Astrocyte (in vitro differentiated cells and primary cell): ENCODE measurements around the gene OPCML. TPM values are rescaled to one million over a fixed set of nuclear protein-coding genes. Genes with fewer than 3 reads are reported as not detected.

Experiments
- DNase-seq: peaks from one replicate; pipeline ENCODE4 v3.0.0-alpha.2; 2010; ENCODE audit warnings: low read depth
- FAIRE-seq: peaks from 2 replicates; lab custom pipeline; 2011; peaks lifted over from hg19 to GRCh38; lab: Jason Lieb, UNC
- H2AFZ ChIP-seq: 2 replicates; pipeline ENCODE4 v1.6.0; 2012; ENCODE audit warnings: low read depth, low read length, inconsistent platforms
- H3K27ac ChIP-seq: 2 replicates; pipeline ENCODE4 v1.5.1; 2011; ENCODE audit warnings: low read depth, low read length, inconsistent platforms
- H3K27me3 ChIP-seq: 2 replicates; pipeline ENCODE4 v1.6.0; 2011; ENCODE audit warnings: low read length, inconsistent platforms; ENCODE audit not compliant: insufficient read depth
- H3K36me3 ChIP-seq: 2 replicates; pipeline ENCODE4 v1.5.1; 2011; ENCODE audit warnings: low read length, inconsistent platforms; ENCODE audit not compliant: insufficient read depth
- H3K4me1 ChIP-seq: 2 replicates; pipeline ENCODE4 v1.5.1; 2011; ENCODE audit warnings: low read length, inconsistent platforms; ENCODE audit not compliant: insufficient read depth
- H3K4me2 ChIP-seq: 2 replicates; pipeline ENCODE4 v1.6.0; 2012; ENCODE audit warnings: low read length, inconsistent platforms
- H3K4me3 ChIP-seq: 2 replicates; pipeline ENCODE4 v1.5.1; 2011; ENCODE audit warnings: low read depth, mild to moderate bottlenecking, low read length, inconsistent platforms; ENCODE audit not compliant: insufficient read depth
- H3K79me2 ChIP-seq: 2 replicates; pipeline ENCODE4 v1.6.0; 2012; ENCODE audit warnings: mild to moderate bottlenecking, low read length, inconsistent platforms; ENCODE audit not compliant: insufficient read depth
- H3K9ac ChIP-seq: 2 replicates; pipeline ENCODE4 v1.6.0; 2012; ENCODE audit warnings: mild to moderate bottlenecking, low read length, inconsistent platforms
- H3K9me3 ChIP-seq: 2 replicates; pipeline ENCODE4 v1.5.1; 2012; ENCODE audit warnings: low read depth, mild to moderate bottlenecking, low read length, inconsistent platforms; ENCODE audit not compliant: insufficient read depth
- H4K20me1 ChIP-seq: 2 replicates; pipeline ENCODE4 v1.6.0; 2012; ENCODE audit warnings: low read length, inconsistent platforms; ENCODE audit not compliant: insufficient read depth
- H3K27ac Mint-ChIP-seq: one replicate; pipeline ENCODE4 v1.8.0; 2021; ENCODE audit warnings: mild to moderate bottlenecking, mixed read lengths; ENCODE audit not compliant: unreplicated experiment
- H3K27me3 Mint-ChIP-seq: one replicate; pipeline ENCODE4 v1.8.0; 2021; ENCODE audit warnings: low read depth, mixed read lengths; ENCODE audit not compliant: unreplicated experiment
- H3K36me3 Mint-ChIP-seq: one replicate; pipeline ENCODE4 v1.8.0; 2021; ENCODE audit warnings: low read depth, mixed read lengths; ENCODE audit not compliant: unreplicated experiment
- H3K4me1 Mint-ChIP-seq: one replicate; pipeline ENCODE4 v1.8.0; 2021; ENCODE audit warnings: low read depth, mixed read lengths; ENCODE audit not compliant: unreplicated experiment
- H3K4me3 Mint-ChIP-seq: one replicate; pipeline ENCODE4 v1.8.0; 2021; ENCODE audit warnings: mild to moderate bottlenecking, moderate library complexity, mixed read lengths; ENCODE audit not compliant: unreplicated experiment
- H3K9me3 Mint-ChIP-seq: one replicate; pipeline ENCODE4 v1.8.0; 2021; ENCODE audit warnings: mild to moderate bottlenecking, mixed read lengths; ENCODE audit not compliant: unreplicated experiment
- CTCF ChIP-seq: IDR thresholded peaks from 2 replicates; pipeline ENCODE4 v1.5.1; 2011; ENCODE audit warnings: low read depth, mild to moderate bottlenecking, inconsistent platforms, low read length, moderate library complexity; ENCODE audit not compliant: insufficient read depth
- EZH2 ChIP-seq: IDR thresholded peaks from 2 replicates; pipeline ENCODE4 v1.6.1; 2012; ENCODE audit warnings: mild to moderate bottlenecking, low read length, inconsistent platforms; ENCODE audit not compliant: insufficient read depth
- total RNA-seq: library from RNA; stranded (reverse); gene quantifications from 2 replicates; pipeline ENCODE4 v1.2.1, GENCODE V29; 2021

The OPCML gene
- total RNA-seq, 1 donor from 2014 or later: 7.9 TPM

GRCh38 chr11:133318221-133318620 is 214.1 kb downstream of the OPCML start:
- H3K4me2 ChIP-seq: no peak overlapping the region
- H3K9me3 ChIP-seq: no peaks in the 10 kb centered on the region
- H3K27ac ChIP-seq: no peak overlapping the region
- Mint-ChIP-seq H3K4me3 (no peak overlapping the region), H3K4me1 (no peaks in the 10 kb centered on the region), H3K36me3 (no peaks in the 10 kb centered on the region), H3K27ac (no peak overlapping the region), H3K27me3 (no peaks in the 10 kb centered on the region), H3K9me3 (no peaks in the 10 kb centered on the region)
- TF ChIP-seq EZH2: no peak
- TF ChIP-seq CTCF: no peak
- no peak for FAIRE-seq
- DNase-seq: no peak
- no peaks in the 10 kb centered on the region for H3K27me3 ChIP-seq
- H3K79me2 ChIP-seq: no peaks in the 10 kb centered on the region
- H2AFZ ChIP-seq: no peak overlapping the region
- H3K4me3 ChIP-seq: no peak overlapping the region
- no peaks in the 10 kb centered on the region for H3K36me3 ChIP-seq
- no peak overlapping the region for H3K9ac ChIP-seq
- no peaks in the 10 kb centered on the region for H4K20me1 ChIP-seq
- no peaks in the 10 kb centered on the region for H3K4me1 ChIP-seq

DNA sequence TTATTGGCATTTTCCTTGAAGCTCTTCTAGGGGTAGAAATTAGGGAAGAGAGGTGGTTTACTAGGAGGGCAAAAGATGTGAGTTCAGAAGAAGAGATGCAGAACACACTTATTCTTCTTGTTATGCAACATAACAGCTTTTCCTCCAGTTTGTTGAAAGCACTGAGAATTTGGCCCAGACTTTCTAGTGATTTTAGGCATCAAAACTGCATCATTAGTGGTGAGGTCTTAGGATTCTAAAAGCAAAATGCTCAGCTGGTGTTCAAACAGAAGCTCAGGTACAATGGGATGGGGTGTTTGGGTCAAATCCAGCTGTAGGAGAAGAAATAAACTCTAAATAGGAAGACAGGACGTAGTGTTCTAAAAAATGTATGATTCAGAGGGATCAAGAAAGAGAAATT is 221.1 kb downstream of the OPCML start:
- FAIRE-seq (no peak), DNase-seq (no peak)
- H3K9me3 ChIP-seq: peaks cover 5% of the 10 kb centered on the region
- no peak overlapping the region for H3K9ac ChIP-seq
- no peak overlapping the region for H3K27ac ChIP-seq
- no peaks in the 10 kb centered on the region for H3K36me3 ChIP-seq
- H3K4me3 Mint-ChIP-seq: no peak overlapping the region
- no peaks in the 10 kb centered on the region for H3K36me3 Mint-ChIP-seq
- H3K27me3 ChIP-seq: no peaks in the 10 kb centered on the region
- H4K20me1 ChIP-seq: no peaks in the 10 kb centered on the region
- H3K9me3 Mint-ChIP-seq: no peaks in the 10 kb centered on the region
- H3K4me2 ChIP-seq: no peak overlapping the region
- H3K27me3 Mint-ChIP-seq: peaks cover 3% of the 10 kb centered on the region
- H3K27ac Mint-ChIP-seq: no peak overlapping the region
- H2AFZ ChIP-seq: no peak overlapping the region
- no peak for TF ChIP-seq CTCF
- no peak for TF ChIP-seq EZH2
- H3K79me2 ChIP-seq: no peaks in the 10 kb centered on the region
- no peaks in the 10 kb centered on the region for H3K4me1 Mint-ChIP-seq
- H3K4me3 ChIP-seq: no peak overlapping the region
- H3K4me1 ChIP-seq: no peaks in the 10 kb centered on the region

DNA sequence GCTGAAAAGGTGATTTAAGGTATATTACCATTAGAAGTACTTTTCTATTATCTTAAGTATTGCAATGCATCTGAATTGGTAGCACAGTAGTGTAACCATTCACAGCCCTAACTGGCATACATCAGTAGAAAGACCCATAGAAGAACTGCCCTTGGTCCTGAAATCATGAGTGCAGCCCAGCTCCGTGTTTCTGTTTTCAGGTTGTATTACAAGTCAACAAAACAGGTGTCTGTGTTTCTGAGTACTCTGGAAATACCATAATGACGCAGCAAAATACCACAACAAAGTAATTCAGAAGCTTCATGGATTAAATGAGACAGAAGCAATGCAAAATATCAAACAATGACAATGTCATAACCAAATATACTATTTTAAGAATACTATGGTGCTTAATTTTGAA is 226.3 kb downstream of the OPCML start:
- Histone ChIP-seq H3K9me3 (peaks cover 5% of the 10 kb centered on the region), H3K4me1 (no peaks in the 10 kb centered on the region), H3K79me2 (no peaks in the 10 kb centered on the region), H3K27me3 (no peaks in the 10 kb centered on the region), H3K36me3 (no peaks in the 10 kb centered on the region), H3K4me3 (no peak overlapping the region), H4K20me1 (no peaks in the 10 kb centered on the region), H3K9ac (no peak overlapping the region), H3K4me2 (no peak overlapping the region), H3K27ac (no peak overlapping the region), H2AFZ (no peak overlapping the region)
- Mint-ChIP-seq H3K27me3 (peaks cover 5% of the 10 kb centered on the region), H3K4me1 (no peaks in the 10 kb centered on the region), H3K4me3 (no peak overlapping the region), H3K36me3 (no peaks in the 10 kb centered on the region), H3K9me3 (no peaks in the 10 kb centered on the region), H3K27ac (no peak overlapping the region)
- DNase-seq: no peak
- TF ChIP-seq CTCF: no peak
- no peak for TF ChIP-seq EZH2
- no peak for FAIRE-seq
